Measurements from ENCODE around the gene TBL1XR1. TPM values are rescaled to one million over a fixed set of nuclear protein-coding genes. Genes with fewer than 3 reads are reported as not detected.
A peak's percentile ranks its signal among the peaks of the same experiment; 100 is the strongest.
"Not testable (repeated sequence)": the region's sequence is repeated elsewhere in the genome, so short reads cannot be mapped to it uniquely, and the experiment has no call there.

TBL1XR1 gene
- total RNA-seq, 1 experiment from 2014 or later: 127 TPM

DNA sequence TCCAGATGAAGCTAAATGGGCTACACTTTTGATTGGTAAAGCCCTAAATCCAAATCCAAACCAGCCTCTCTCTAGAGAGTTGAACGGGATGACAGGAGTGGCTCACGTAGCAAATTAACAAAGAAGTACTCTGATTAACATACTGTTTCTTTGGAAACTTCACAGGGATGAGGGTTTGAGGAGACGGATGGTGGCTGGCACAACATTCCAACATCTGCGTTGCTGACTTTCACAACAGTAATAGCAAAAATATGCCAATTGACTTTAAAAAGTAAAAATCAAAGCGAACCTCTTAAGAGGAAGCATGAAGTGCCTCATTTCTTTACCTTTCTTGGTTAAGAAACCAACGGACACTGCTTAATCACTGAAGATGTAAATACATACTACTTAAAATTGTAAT, 181.4 kb downstream of the TBL1XR1 start:
- CTCF ChIA-PET: no interaction called here
- no TSS peak for BruUV-seq (replicated peaks)
- Mint-ChIP-seq H3K4me3 (ENCODE audit: unreplicated experiment) (no peak overlapping the region), H3K4me1 (ENCODE audit: low read depth, unreplicated experiment) (no peaks in the 10 kb centered on the region), H3K27me3 (ENCODE audit: insufficient read depth, unreplicated experiment) (no peaks in the 10 kb centered on the region), H3K9me3 (ENCODE audit: unreplicated experiment) (no peaks in the 10 kb centered on the region), H3K36me3 (ENCODE audit: insufficient read depth, unreplicated experiment) (peaks cover 34% of the 10 kb centered on the region), H3K27ac (ENCODE audit: unreplicated experiment) (peak overlapping the region; percentile 49)
- no peaks in the 10 kb centered on the region for H3K4me1 ChIP-seq
- H3K36me3 ChIP-seq (ENCODE audit: control insufficient read depth, insufficient read depth, low read length): no peaks in the 10 kb centered on the region; the same call in 1 of the 2 replicates
- H3K4me3 ChIP-seq (ENCODE audit: low read depth, low read length): no peak overlapping the region
- intact Hi-C loops (cut with micrococcal nuclease; ENCODE audit: unreplicated experiment): no loop called here
- POLR2A ChIA-PET: no interaction called here
- no peak for DNase-seq
- H3K27me3 ChIP-seq (replicated peaks; ENCODE audit: control insufficient read depth, insufficient read depth, low read length): no peaks in the 10 kb centered on the region
- TF ChIP-seq CTCF (IDR thresholded peaks at IDR 0.05; ENCODE audit: insufficient read depth in 1 of 2, low read depth in 1 of 2, low read length in 1 of 2, severe bottlenecking in 1 of 2, unreplicated experiment in 1 of 2): no peak
- H3K9me3 ChIP-seq: no peaks in the 10 kb centered on the region

DNA sequence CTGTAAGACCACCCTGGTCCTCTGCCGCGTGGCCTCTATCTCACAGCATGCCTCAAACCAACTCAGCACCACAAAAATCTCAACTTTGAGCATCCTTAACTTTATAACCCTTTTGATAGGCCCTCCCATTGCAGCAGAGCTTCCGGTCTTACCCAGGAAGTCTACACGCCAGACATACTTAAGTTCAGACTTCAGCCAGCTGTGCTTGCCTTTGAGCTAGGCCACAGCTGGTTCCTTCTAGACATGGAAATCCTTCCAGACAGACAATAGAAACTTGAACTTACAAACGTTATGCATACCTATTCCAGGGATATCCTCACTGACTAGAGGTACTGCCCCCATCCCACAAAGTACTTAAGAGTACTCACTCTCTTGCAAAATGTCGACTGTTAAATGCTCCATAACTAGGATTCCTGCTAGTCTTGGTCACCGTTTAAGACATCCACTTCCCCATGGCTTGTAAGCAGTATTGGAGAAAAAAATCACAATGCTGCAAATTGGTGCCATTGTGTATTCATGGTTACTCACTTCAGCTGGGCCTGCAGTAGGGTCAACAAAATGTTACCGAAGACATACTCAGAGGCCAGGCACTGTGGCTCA, 183.5 kb downstream of the TBL1XR1 start:
- intact Hi-C loops (cut with micrococcal nuclease; ENCODE audit: unreplicated experiment): no loop called here
- no peaks in the 10 kb centered on the region for H3K4me1 ChIP-seq
- Mint-ChIP-seq H3K9me3 (ENCODE audit: unreplicated experiment) (peaks cover 2% of the 10 kb centered on the region), H3K36me3 (ENCODE audit: insufficient read depth, unreplicated experiment) (peaks cover 35% of the 10 kb centered on the region), H3K27me3 (ENCODE audit: insufficient read depth, unreplicated experiment) (no peaks in the 10 kb centered on the region), H3K27ac (ENCODE audit: unreplicated experiment) (no peak overlapping the region), H3K4me1 (ENCODE audit: low read depth, unreplicated experiment) (no peaks in the 10 kb centered on the region), H3K4me3 (ENCODE audit: unreplicated experiment) (no peak overlapping the region)
- H3K27me3 ChIP-seq (replicated peaks; ENCODE audit: control insufficient read depth, insufficient read depth, low read length): no peaks in the 10 kb centered on the region
- no peak overlapping the region for H3K4me3 ChIP-seq (ENCODE audit: low read depth, low read length)
- H3K36me3 ChIP-seq (ENCODE audit: control insufficient read depth, insufficient read depth, low read length): no peaks in the 10 kb centered on the region; the same call in 1 of the 2 replicates
- no peaks in the 10 kb centered on the region for H3K9me3 ChIP-seq
- CTCF ChIA-PET: no interaction called here
- no TSS peak for BruUV-seq (replicated peaks)
- no peak for TF ChIP-seq CTCF (IDR thresholded peaks at IDR 0.05; ENCODE audit: insufficient read depth in 1 of 2, low read depth in 1 of 2, low read length in 1 of 2, severe bottlenecking in 1 of 2, unreplicated experiment in 1 of 2)
- DNase-seq: no peak
- POLR2A ChIA-PET: no interaction called here

DNA sequence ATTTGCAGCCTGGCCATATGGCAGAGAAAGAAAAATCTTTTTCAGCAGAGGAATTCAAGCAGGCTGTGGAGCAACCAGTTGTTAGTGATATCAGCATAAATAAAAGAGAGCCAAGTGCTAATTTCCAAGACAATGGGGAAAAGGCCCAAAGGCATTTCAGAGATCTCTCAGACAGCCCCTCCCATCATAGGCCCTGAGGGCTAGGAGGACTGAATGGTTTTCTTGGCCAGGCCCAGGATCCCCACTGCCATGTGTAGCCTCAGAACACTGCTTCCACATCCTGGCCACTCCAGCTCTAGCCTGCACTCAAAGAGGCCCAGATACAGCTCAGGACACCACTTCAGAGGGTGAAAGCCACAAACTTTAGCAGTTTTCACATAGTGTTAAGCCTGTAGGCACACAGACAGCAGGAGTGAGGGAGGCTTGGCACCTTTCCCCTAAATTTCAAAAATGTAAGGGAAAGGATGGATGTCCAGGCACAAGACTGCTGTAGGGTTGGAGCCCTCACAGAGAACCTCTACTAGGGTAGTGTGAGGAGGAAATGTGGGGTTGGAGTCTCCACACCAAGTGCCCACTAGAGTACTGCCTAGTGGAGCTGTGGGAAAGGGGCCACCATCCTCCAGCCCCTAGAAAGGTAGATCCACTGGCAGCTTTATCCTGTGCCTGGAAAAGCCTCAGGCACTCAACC, 191.4 kb downstream of the TBL1XR1 start:
- Mint-ChIP-seq H3K4me3 (ENCODE audit: unreplicated experiment) (no peak overlapping the region), H3K9me3 (ENCODE audit: unreplicated experiment) (peaks cover 21% of the 10 kb centered on the region), H3K27ac (ENCODE audit: unreplicated experiment) (no peak overlapping the region), H3K4me1 (ENCODE audit: low read depth, unreplicated experiment) (no peaks in the 10 kb centered on the region), H3K36me3 (ENCODE audit: insufficient read depth, unreplicated experiment) (peaks cover 22% of the 10 kb centered on the region), H3K27me3 (ENCODE audit: insufficient read depth, unreplicated experiment) (no peaks in the 10 kb centered on the region)
- H3K27me3 ChIP-seq (replicated peaks; ENCODE audit: control insufficient read depth, insufficient read depth, low read length): no peaks in the 10 kb centered on the region
- peak in 1 of 2 experiments; percentile 3 for DNase-seq
- H3K36me3 ChIP-seq (ENCODE audit: control insufficient read depth, insufficient read depth, low read length): no peaks in the 10 kb centered on the region
- peaks cover 15% of the 10 kb centered on the region for H3K9me3 ChIP-seq
- BruUV-seq (replicated peaks): no TSS peak
- ChIA-PET CTCF (no interaction called here), POLR2A (no interaction called here)
- intact Hi-C loops (cut with micrococcal nuclease; ENCODE audit: unreplicated experiment): no loop called here
- no peaks in the 10 kb centered on the region for H3K4me1 ChIP-seq
- H3K4me3 ChIP-seq (ENCODE audit: low read depth, low read length): no peak overlapping the region
- TF ChIP-seq CTCF (IDR thresholded peaks at IDR 0.05; ENCODE audit: insufficient read depth in 1 of 2, low read depth in 1 of 2, low read length in 1 of 2, severe bottlenecking in 1 of 2, unreplicated experiment in 1 of 2): no peak

DNA sequence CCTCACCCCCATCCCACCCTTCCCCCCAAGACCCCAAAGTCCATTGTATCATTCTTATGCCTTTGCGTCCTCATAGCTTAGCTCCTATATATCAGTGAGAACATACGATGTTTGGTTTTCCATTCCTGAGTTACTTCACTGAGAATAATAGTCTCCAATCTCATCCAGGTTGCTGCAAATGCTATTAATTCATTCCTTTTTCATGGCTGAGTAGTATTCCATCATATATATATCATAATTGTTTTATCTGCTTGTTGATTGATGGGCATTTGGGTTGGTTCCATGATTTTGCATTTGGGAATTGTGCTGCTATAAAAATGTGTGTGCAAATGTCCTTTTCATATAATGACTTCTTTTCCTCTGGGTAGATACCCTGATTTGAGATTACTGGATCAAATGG, 197.1 kb downstream of the TBL1XR1 start:
- H3K4me3 Mint-ChIP-seq (ENCODE audit: unreplicated experiment); BruUV-seq (replicated peaks); H3K27me3 Mint-ChIP-seq (ENCODE audit: insufficient read depth, unreplicated experiment); POLR2A ChIA-PET; H3K4me1 Mint-ChIP-seq (ENCODE audit: low read depth, unreplicated experiment); DNase-seq; H3K27me3 ChIP-seq (replicated peaks; ENCODE audit: control insufficient read depth, insufficient read depth, low read length); H3K36me3 ChIP-seq (ENCODE audit: control insufficient read depth, insufficient read depth, low read length); H3K27ac Mint-ChIP-seq (ENCODE audit: unreplicated experiment); H3K9me3 Mint-ChIP-seq (ENCODE audit: unreplicated experiment); H3K4me1 ChIP-seq; CTCF ChIA-PET; intact Hi-C loops (cut with micrococcal nuclease; ENCODE audit: unreplicated experiment); H3K36me3 Mint-ChIP-seq (ENCODE audit: insufficient read depth, unreplicated experiment); H3K4me3 ChIP-seq (ENCODE audit: low read depth, low read length); H3K9me3 ChIP-seq: not testable (repeated sequence)
